Stimulated activated naive CD8-positive, alpha-beta T cell treated with anti-CD3 and anti-CD28 coated beads, Interleukin-15, Interleukin-2, amounts not matched to agents 100 ng/mL and 50 ng/mL, for 24 hours (primary cell): Measurements from ENCODE around the gene CDC37.

Experiments
- H3K27ac Mint-ChIP-seq: one replicate; pipeline ENCODE4 v1.8.0; 2021; ENCODE audit warnings: mild to moderate bottlenecking, mixed read lengths
- H3K27me3 Mint-ChIP-seq: one replicate; pipeline ENCODE4 v1.8.0; 2021; ENCODE audit warnings: mixed read lengths
- H3K36me3 Mint-ChIP-seq: one replicate; pipeline ENCODE4 v1.8.0; 2021; ENCODE audit warnings: low read depth, mixed read lengths
- H3K4me1 Mint-ChIP-seq: one replicate; pipeline ENCODE4 v1.8.0; 2021; ENCODE audit warnings: low read depth, mixed read lengths
- H3K4me3 Mint-ChIP-seq: one replicate; pipeline ENCODE4 v1.8.0; 2021; ENCODE audit warnings: mild to moderate bottlenecking, mixed read lengths
- H3K9me3 Mint-ChIP-seq: one replicate; pipeline ENCODE4 v1.8.0; 2021; ENCODE audit warnings: mixed read lengths

CDC37 gene

DNA sequence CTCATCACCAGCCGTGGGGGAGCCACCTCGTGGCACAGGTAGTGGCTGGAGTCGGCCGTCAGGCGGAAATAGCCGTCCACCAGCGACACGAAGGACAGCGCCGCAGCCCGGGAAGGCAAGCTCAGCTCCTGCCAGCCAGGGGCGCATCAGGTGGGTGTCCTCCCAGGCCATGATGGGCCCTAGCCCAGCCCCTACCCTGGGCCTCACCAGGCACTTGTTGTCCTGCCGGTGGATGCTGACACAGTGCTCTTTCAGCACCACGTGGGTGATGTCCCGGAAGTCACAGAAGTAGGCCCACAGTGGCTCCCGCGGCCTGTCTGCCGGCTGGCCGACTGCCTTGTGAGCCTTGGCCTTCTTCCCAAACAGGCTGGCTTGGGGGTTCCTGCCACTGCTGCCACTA is 38.7 kb downstream of the CDC37 start:
- no peak overlapping the region for H3K4me3 Mint-ChIP-seq

DNA sequence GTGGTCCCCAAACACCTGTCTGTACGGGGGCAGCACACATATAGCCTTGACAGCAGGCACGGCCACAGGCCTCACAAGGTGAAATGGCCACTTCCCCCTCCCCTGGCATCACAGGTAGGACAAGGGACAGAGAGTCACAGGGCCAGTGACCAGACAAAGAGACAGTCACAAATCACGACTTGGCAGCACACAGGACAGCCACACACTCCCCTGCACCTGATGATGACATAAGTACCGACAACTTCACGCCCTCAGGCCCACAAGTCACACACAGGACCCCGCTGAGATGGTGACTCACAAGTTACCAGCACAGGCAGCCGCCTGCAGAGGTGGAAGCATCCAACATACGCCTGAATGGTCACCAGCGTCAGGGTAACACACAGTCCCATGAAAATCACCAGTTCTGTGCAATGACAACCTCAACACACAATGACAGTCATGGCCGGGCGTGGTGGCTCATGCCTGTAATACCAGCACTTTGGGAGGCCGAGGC is 39.5 kb downstream of the CDC37 start:
- Mint-ChIP-seq H3K4me1 (no peaks in the 10 kb centered on the region), H3K27ac (no peak overlapping the region), H3K27me3 (no peaks in the 10 kb centered on the region), H3K4me3 (no peak overlapping the region), H3K36me3 (peaks cover 39% of the 10 kb centered on the region), H3K9me3 (no peaks in the 10 kb centered on the region)

More for the DNA sequence above, 38.7 kb downstream of the CDC37 start:
- H3K36me3 Mint-ChIP-seq = peaks cover 41% of the 10 kb centered on the region
- H3K9me3 Mint-ChIP-seq = no peaks in the 10 kb centered on the region
- no peak overlapping the region for H3K27ac Mint-ChIP-seq
- no peaks in the 10 kb centered on the region for H3K4me1 Mint-ChIP-seq
- H3K27me3 Mint-ChIP-seq = no peaks in the 10 kb centered on the region

GRCh38 chr19:10362259-10362658 is 41.1 kb downstream of the CDC37 start:
- Mint-ChIP-seq H3K27me3 (no peaks in the 10 kb centered on the region), H3K27ac (no peak overlapping the region), H3K4me3 (no peak overlapping the region), H3K9me3 (no peaks in the 10 kb centered on the region), H3K4me1 (no peaks in the 10 kb centered on the region), H3K36me3 (peaks cover 29% of the 10 kb centered on the region)

GRCh38 chr19:10361569-10362011 is 41.8 kb downstream of the CDC37 start:
- Mint-ChIP-seq H3K4me1 (no peaks in the 10 kb centered on the region), H3K27me3 (no peaks in the 10 kb centered on the region), H3K27ac (no peak overlapping the region), H3K4me3 (no peak overlapping the region), H3K9me3 (no peaks in the 10 kb centered on the region), H3K36me3 (peaks cover 29% of the 10 kb centered on the region)

DNA sequence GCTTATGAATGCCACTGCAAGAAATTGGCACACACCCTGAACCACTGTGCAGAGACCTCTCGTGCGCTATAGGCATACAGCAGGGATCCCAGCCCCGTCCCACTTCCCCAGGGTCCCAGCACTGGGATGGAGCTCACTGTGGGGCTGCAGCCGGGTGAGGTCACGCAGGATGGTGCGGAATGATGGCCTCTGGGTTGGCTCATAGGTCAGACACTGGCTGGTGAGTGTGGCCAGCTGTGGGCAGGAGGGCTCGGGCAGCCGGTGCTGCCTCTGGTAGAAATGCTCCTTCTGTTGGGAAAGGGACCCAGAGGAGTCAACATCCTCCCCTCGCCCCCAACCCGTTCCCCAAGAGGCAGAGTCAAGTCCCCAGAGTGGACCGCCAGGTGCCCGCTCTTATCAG is 46.9 kb downstream of the CDC37 start:
- Mint-ChIP-seq H3K9me3 (no peaks in the 10 kb centered on the region), H3K4me1 (no peaks in the 10 kb centered on the region), H3K27ac (no peak overlapping the region), H3K27me3 (no peaks in the 10 kb centered on the region), H3K36me3 (peaks cover 38% of the 10 kb centered on the region), H3K4me3 (no peak overlapping the region)

GRCh38 chr19:10353793-10354391 is 49.5 kb downstream of the CDC37 start:
- H3K36me3 Mint-ChIP-seq = peaks cover 27% of the 10 kb centered on the region
- H3K4me1 Mint-ChIP-seq = no peaks in the 10 kb centered on the region
- H3K4me3 Mint-ChIP-seq = no peak overlapping the region
- H3K27ac Mint-ChIP-seq = no peak overlapping the region
- no peaks in the 10 kb centered on the region for H3K9me3 Mint-ChIP-seq
- H3K27me3 Mint-ChIP-seq = no peaks in the 10 kb centered on the region

- H3K4me1 Mint-ChIP-seq = no peaks in the 10 kb centered on the region
- H3K27me3 Mint-ChIP-seq = no peaks in the 10 kb centered on the region
- H3K9me3 Mint-ChIP-seq = no peaks in the 10 kb centered on the region
- peaks cover 27% of the 10 kb centered on the region for H3K36me3 Mint-ChIP-seq
- H3K27ac Mint-ChIP-seq = no peak overlapping the region
- H3K4me3 Mint-ChIP-seq = no peak overlapping the region
Observed at GRCh38 chr19:10352764-10353671, 50.3 kb downstream of the CDC37 start.

DNA sequence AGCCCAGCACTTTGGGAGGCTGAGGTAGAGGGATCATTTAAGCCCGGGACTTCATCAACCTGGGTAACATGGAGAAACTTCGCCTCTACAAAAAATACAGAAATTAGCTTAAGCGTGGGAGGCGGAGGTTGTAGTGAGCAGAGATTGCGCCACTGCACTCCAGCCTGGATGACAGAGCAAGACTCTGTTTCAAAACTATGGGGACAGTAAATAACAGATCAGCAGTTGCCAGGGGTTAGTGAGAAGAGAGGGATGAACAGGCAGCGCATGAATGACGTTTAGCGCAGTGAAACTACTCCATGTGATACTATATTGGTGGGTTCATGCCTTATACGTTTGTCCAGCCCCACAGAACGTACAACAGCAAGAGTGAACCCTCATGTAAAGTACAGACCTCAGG is 56.8 kb downstream of the CDC37 start:
- Mint-ChIP-seq H3K4me3 (no peak overlapping the region), H3K36me3 (peaks cover 3% of the 10 kb centered on the region), H3K27me3 (no peaks in the 10 kb centered on the region), H3K9me3 (no peaks in the 10 kb centered on the region), H3K27ac (no peak overlapping the region), H3K4me1 (peaks cover 6% of the 10 kb centered on the region)

GRCh38 chr19:10344780-10345179 is 58.6 kb downstream of the CDC37 start:
- no peak overlapping the region for H3K4me3 Mint-ChIP-seq
- no peaks in the 10 kb centered on the region for H3K36me3 Mint-ChIP-seq
- H3K9me3 Mint-ChIP-seq = no peaks in the 10 kb centered on the region
- H3K27me3 Mint-ChIP-seq = no peaks in the 10 kb centered on the region
- H3K27ac Mint-ChIP-seq = no peak overlapping the region
- H3K4me1 Mint-ChIP-seq = peaks cover 17% of the 10 kb centered on the region

- Mint-ChIP-seq H3K27me3 (no peaks in the 10 kb centered on the region), H3K27ac (no peak overlapping the region), H3K36me3 (peaks cover under 1% of the 10 kb centered on the region), H3K9me3 (no peaks in the 10 kb centered on the region), H3K4me3 (no peak overlapping the region), H3K4me1 (peaks cover 29% of the 10 kb centered on the region)
Observed at GRCh38 chr19:10343495-10343894, 59.8 kb downstream of the CDC37 start.
